NCI-H128 (cell line): ENCODE results near the gene USP10.

Source experiments
- DNase-seq: peaks from one replicate; lab custom pipeline; 2025; ENCODE audit not compliant: unreplicated experiment; lab: John Stamatoyannopoulos, UW

Gene USP10

DNA sequence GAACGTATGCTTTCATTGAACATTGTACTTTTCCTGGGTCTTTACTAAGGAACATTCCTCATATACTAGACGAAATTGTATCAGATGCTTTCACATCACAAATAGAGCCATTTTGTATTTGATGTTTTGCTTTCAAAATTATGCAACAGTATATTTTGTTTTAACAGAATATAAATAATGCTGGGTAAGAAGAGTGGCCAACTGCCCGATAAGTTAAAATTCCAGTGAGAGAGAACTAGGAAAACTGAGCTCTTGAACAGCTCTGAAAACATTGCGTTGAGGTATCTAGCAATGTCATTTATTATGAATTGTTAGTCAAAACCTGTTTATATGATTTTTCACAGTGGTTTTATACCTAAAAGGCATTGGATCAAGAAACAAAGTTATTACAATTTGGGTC lies 50.8 kb downstream of the USP10 start:
- no peak for DNase-seq

GRCh38 chr16:84751241-84751640 lies 51.4 kb downstream of the USP10 start:
- no peak for DNase-seq

DNA sequence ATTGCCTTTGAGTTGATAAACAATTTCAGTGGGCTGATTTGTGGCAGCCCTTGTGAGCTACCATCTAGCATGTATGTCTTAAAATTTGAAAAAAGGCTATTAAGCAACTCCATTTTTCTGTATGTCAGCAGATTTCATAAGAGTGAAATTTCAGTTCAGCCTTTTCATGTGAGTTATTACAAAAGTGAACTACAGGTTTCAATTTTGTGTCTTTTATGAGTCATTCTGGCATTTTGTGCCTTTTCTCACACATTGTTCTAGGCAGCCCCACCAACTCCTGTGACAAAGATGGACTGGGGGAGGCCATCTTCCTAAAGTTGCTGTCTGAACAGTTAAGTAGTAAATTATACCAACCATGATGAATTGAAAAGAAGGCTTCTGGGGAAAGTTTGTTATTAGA lies 52.1 kb downstream of the USP10 start:
- no peak for DNase-seq

GRCh38 chr16:84752600-84752999 lies 52.8 kb downstream of the USP10 start:
- DNase-seq: no peak

DNA sequence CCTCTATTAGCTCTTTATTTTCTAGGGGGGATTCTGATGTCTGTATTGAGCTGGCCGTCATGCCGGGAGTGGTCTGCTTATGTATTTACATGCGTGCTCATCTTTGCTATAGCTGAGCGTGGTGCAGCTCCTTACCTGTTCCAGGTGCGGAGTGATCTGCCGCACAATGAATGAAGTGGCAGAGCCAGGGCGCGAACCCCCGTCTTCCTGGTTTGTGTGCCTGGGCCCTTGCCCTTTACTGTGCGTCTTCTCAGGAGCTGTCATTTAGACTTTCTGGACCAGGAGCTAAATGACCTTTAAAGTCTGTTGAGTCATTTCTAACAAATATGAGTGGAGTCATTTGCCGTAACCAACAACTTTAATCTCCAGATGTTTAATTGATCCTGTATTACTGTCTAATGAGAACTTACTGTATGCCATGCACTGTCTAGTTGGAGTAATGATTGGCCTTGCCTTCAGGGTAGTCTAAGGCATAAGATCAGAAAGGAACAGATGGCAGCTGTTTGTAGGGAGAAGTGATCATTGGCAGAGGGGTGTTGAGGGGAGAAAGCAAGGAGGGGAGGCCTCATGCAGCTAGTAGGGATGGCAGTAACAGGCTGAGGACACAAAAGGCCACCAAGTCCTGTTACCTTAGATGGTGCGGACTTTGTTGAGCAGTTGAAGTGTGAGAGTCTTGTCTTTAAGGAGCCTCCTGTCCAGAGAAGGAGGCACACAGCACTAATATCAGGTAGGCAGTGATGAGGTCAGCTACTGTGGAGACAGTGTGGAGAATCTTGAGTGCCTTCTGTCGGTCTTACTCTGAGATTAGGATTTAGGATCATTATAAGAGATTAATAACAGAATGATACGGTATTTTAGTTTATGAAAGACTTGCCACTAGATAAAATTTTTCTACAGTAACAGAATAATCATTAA lies 53.9 kb downstream of the USP10 start:
- no peak for DNase-seq

GRCh38 chr16:84754353-84754856 lies 54.6 kb downstream of the USP10 start:
- peak; percentile 40 for DNase-seq

- DNase-seq: no peak
Observed at GRCh38 chr16:84754956-84755672, 55.3 kb downstream of the USP10 start.

GRCh38 chr16:84756830-84757229 lies 57.0 kb downstream of the USP10 start:
- no peak for DNase-seq

DNA sequence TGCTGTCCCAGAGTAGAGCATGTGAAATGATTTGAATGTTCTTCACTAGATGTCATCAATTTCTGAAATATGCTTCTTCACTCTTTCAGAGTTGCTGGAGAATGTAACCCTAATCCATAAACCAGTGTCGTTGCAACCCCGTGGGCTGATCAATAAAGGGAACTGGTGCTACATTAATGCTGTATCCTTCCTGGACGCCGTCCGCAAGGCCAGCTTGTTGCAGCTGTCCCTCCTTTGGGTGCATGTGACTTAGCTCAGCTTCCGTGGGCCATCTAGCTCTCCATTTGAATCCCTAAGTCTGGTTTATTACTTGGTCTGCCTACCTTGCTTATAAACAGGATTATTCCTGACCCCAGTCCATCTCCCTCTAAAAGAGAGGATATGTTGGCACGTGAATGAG lies 58.8 kb downstream of the USP10 start:
- no peak for DNase-seq

GRCh38 chr16:84759061-84759460 lies 59.3 kb downstream of the USP10 start:
- DNase-seq: no peak

DNA sequence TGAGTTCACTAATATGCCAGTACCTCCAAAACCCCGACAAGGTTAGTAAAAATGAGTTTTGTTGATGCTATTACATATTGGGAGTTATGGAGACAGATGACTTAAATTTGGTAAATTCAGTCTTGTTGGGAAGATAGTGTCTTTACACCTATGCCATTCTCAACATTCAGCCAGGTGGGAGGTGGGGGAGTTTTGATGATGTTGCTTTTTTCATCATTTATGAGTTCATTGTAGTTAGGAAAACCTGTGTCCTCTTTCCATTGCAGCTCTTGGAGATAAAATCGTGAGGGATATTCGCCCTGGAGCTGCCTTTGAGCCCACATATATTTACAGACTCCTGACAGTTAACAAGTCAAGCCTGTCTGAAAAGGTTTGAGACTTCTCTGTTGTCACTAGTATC lies 60.1 kb downstream of the USP10 start:
- no peak for DNase-seq

DNA sequence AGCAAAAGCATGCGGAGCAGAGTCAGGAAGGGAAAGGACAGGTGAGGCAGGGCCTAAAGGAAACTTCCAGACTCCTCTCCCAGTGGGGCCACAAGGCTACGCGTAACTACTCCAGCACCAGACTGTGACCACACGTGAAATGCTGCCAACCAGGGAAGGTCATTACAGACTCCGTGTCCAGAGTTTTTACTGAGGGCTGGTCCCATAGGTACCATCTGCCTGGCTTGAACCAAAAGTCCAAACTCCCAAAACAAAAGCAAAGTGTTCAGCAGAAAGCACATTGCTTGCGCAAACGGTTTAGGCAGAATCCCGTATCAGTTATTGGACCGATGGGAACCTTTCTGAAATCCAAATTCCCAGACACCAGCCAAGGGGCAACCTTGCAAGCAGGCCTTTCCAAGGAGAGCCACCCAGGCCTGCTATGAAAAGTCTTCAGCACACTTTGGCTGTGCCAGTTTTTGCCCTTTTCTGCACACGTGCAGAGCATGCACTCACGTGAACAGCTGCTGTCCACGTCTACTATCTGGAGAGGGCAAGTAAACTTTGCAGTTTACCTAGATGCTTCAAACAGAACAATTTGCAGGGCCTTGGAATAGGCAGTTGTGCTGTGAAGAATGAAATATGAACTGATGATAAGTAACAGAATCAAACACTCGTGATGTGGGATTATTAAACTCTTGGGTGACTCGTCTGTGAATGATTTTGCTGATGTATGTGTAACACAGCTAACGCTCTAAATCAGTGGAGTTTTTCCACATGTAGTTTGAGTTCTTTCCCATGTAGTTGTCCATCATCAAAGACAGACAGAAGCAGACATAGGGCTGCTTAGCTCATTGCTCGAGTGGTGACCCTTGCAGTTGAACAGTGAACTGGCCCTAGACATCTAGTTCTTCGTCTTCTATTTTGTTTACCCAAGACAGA lies 61.9 kb downstream of the USP10 start:
- DNase-seq: no peak

GRCh38 chr16:84763164-84763563 lies 63.4 kb downstream of the USP10 start:
- no peak for DNase-seq

GRCh38 chr16:84763629-84764028 lies 63.8 kb downstream of the USP10 start:
- DNase-seq: no peak

DNA sequence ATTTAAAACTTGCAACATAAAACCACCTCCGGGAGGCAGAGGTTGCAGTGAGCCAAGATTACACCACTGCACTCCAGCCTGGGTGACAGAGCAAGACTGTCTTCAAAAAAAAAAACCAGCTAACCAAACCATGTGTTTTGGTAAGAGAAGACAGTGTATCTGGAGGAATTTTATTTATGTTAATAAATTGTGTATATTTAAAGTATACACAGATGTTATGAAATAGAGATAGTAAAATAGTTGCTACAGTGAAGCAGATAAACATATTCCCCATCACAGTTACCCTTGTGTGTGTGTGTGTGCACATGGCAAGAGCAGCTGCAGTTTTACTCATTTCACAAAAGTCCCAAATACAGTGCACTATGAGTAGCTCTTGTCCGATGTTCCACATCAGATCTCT lies 65.2 kb downstream of the USP10 start:
- no peak for DNase-seq

GRCh38 chr16:84765616-84766580 lies 66.1 kb downstream of the USP10 start:
- DNase-seq: no peak

- DNase-seq: peak; percentile 30
Observed at GRCh38 chr16:84766978-84767773, 67.4 kb downstream of the USP10 start.

DNA sequence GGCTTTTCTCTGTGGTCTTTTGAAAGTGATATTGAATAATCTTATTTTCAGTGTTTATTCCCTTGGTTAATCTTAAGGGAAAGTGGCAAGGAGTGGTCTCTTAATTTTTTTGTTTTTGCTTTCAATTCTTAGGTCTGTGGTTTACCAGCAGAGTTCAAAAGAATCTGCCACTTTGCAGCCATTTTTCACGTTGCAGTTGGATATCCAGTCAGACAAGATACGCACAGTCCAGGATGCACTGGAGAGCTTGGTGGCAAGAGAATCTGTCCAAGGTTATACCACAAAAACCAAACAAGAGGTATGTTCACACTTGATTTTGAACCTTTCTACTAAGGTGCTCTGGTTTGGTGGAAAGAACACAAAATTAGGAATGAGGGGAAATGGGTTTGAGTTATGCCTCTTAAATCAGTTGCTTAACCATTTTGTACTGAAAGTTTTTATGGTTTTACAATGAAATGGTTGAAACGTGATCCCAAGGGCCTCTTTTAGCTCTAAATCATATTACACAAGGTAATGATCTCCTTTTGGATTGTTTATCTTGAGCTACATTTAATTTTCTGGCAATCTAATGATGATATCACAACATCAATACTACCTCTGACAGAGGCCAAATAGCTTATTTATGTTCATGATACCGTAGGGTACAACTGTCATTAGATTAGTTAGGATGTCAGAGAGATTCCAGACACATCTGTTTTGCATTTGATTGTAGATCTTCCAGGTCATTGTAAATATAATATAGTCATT lies 68.4 kb downstream of the USP10 start:
- no peak for DNase-seq
